Cardiac muscle cell (in vitro differentiated cells and primary cell): ENCODE measurements around the gene ACYP2. TPM values are rescaled to one million over a fixed set of nuclear protein-coding genes. Genes with fewer than 3 reads are reported as not detected.
"Not testable (repeated sequence)": the region's sequence is repeated elsewhere in the genome, so short reads cannot be mapped to it uniquely, and the experiment has no call there.

ENCODE experiments used
- DNase-seq, 2 donors: peaks; one replicate each; pipeline versions ENCODE4 v3.0.0 to v3.0.0-alpha.2; 2010 to 2017; ENCODE audit warnings: low read depth in 1 of 2, low spot score in 1 of 2
- H3K27ac ChIP-seq: fragments of 200-600 bp; sonication (generic); 2 replicates; pipeline ENCODE4 v1.5.1; 2016
- H3K27me3 ChIP-seq: fragments of 200-600 bp; sonication (generic); 2 replicates; pipeline ENCODE4 v1.6.0; 2016; ENCODE audit warnings: control low read depth
- H3K36me3 ChIP-seq: fragments of 200-600 bp; sonication (generic); 2 replicates; pipeline ENCODE4 v1.5.1; 2016; ENCODE audit warnings: control low read depth
- H3K4me1 ChIP-seq: fragments of 200-600 bp; sonication (generic); 2 replicates; pipeline ENCODE4 v1.8.1; 2017; ENCODE audit warnings: low read depth, mild to moderate bottlenecking, mixed run types
- H3K4me3 ChIP-seq: fragments of 200-600 bp; sonication (generic); 2 replicates; pipeline ENCODE4 v1.5.1; 2016; ENCODE audit warnings: mild to moderate bottlenecking
- H3K9me3 ChIP-seq: fragments of 200-600 bp; sonication (generic); 2 replicates; pipeline ENCODE4 v1.5.1; 2017; ENCODE audit warnings: low read depth, mild to moderate bottlenecking, control low read depth
- polyA plus RNA-seq: library from polyadenylated mRNA; unstranded; fragments of >200 nt; fragmentation: Nextera tagmentation; extraction: Ambion mirVana; gene quantifications from 2 replicates; pipeline ENCODE4 v1.2.1, GENCODE V29; 2016
- total RNA-seq: library from RNA; depleted of rRNA; stranded (reverse); fragments of >200 nt; gene quantifications from 2 replicates; pipeline ENCODE4 v1.2.3, GENCODE V29; 2016
- TF ChIP-seq, protein P1 (sequence below): IDR thresholded peaks from 2 replicates; pipeline ENCODE4 v1.5.1; 2012; ENCODE audit warnings: low read depth, mild to moderate bottlenecking, low read length

The ACYP2 gene
- total and polyA plus RNA-seq, 2 experiments from 2014 or later: 12.6 to 46.8 TPM

DNA sequence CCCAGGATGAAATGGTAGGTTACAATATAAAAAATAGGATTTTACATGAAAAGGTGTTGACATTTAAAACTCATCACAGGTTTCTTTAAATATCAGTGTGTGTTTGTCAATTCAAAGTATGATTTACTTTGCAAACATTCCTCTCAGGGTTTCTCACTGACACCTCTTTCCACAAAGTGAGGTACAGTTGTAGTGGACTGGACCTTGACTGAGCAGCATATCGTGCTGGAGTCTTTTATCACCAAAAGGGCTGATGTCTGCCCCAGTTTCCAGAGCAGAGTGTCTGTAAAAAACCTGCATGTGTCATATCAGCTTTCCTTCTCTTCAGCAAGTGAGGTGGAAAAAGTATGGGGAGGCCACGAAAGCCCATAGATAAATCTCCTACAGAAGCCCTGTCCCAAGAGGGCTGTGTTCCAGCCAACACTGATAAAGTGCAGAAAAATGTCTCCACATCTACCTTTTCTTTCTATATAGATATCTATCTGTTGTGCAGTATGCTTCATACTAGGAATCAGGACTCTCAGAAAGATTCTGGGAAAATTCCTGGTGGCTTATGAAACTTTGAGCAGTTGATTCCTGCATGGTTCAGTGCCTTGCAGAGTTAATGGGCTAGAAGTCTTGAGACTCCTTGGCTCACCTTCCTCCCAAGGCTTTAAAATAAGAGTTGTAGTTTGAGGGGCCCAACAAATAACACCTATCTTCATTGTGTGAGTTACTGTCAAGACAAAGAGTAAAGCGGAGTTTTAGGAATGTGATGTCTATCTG, 6.9 kb downstream of the ACYP2 start:
- Histone ChIP-seq H3K27me3 (no peaks in the 10 kb centered on the region), H3K4me1 (peaks cover 9% of the 10 kb centered on the region), H3K4me3 (no peak overlapping the region), H3K27ac (no peak overlapping the region), H3K36me3 (no peaks in the 10 kb centered on the region), H3K9me3 (no peaks in the 10 kb centered on the region)
- DNase-seq: no peak
- TF ChIP-seq, protein P1, sequence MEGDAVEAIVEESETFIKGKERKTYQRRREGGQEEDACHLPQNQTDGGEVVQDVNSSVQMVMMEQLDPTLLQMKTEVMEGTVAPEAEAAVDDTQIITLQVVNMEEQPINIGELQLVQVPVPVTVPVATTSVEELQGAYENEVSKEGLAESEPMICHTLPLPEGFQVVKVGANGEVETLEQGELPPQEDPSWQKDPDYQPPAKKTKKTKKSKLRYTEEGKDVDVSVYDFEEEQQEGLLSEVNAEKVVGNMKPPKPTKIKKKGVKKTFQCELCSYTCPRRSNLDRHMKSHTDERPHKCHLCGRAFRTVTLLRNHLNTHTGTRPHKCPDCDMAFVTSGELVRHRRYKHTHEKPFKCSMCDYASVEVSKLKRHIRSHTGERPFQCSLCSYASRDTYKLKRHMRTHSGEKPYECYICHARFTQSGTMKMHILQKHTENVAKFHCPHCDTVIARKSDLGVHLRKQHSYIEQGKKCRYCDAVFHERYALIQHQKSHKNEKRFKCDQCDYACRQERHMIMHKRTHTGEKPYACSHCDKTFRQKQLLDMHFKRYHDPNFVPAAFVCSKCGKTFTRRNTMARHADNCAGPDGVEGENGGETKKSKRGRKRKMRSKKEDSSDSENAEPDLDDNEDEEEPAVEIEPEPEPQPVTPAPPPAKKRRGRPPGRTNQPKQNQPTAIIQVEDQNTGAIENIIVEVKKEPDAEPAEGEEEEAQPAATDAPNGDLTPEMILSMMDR: no peak

DNA sequence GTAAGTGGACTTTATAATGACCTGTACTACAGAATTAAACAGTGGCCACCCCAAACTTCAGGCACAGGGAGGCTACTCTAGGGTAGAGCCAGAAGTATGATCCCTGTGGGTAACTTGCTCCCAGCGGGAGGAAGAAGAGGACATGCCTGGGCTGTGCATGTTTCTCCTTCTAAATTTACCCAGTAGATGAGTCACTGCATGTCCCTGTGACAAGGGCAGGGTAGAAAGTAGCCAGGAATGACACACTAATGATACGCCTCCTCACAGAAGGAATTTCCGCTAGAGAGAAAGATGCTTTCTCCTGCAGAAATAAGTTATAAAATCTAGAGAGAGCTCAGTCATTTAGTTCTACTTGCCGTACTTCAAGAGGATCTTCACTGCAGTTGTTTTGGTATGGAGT, 7.5 kb downstream of the ACYP2 start:
- H3K4me3 ChIP-seq: no peak overlapping the region
- no peaks in the 10 kb centered on the region for H3K9me3 ChIP-seq
- H3K36me3 ChIP-seq: no peaks in the 10 kb centered on the region
- TF ChIP-seq, protein P1: no peak
- H3K4me1 ChIP-seq: peaks cover 9% of the 10 kb centered on the region
- no peak overlapping the region for H3K27ac ChIP-seq
- DNase-seq: peak in 1 of 2 donors; percentile 54
- H3K27me3 ChIP-seq: no peaks in the 10 kb centered on the region

DNA sequence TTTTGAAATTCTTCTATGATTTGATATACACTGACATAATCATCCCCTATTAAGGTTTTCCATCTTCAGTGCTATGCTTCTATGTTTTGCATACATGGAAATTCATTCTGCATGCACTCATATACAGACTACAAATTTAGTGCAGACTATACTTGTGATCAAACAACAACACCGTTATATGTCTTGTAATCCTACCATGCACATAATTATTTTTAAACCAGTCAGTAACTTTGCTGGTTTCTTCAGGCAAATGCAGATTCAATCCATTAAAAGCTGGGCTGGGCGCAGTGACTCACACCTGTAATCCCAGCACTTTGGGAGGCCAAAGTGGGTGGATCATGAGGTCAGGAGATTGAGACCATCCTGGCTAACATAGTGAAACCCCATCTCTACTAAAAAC, 11.8 kb downstream of the ACYP2 start:
- H3K9me3 ChIP-seq, DNase-seq, H3K4me3 ChIP-seq, H3K36me3 ChIP-seq, H3K27ac ChIP-seq, H3K4me1 ChIP-seq, H3K27me3 ChIP-seq: not testable (repeated sequence)

DNA sequence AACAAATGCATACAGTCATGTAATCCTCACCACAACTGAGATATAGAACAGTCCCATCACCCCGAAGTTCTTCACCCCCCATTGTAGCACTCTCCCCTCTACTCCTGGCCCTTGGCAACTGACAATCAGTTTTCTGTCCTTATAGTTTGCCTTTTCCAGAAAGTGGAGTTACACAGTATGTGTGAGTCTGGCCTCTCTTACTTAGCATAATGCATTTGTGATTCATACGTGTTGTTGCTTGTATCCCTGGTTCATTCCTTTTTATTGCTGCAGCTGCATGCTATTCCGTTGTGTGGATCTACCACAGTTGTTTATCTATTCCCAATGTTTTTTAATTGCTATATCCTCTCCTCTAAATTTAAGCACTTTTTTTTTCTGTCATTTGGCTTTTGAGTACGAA, 17.6 kb downstream of the ACYP2 start:
- H3K9me3 ChIP-seq: no peaks in the 10 kb centered on the region
- H3K27ac ChIP-seq: no peak overlapping the region
- no peaks in the 10 kb centered on the region for H3K36me3 ChIP-seq
- DNase-seq: no peak
- H3K27me3 ChIP-seq: no peaks in the 10 kb centered on the region
- H3K4me1 ChIP-seq: no peaks in the 10 kb centered on the region
- TF ChIP-seq, protein P1: no peak
- H3K4me3 ChIP-seq: no peak overlapping the region

DNA sequence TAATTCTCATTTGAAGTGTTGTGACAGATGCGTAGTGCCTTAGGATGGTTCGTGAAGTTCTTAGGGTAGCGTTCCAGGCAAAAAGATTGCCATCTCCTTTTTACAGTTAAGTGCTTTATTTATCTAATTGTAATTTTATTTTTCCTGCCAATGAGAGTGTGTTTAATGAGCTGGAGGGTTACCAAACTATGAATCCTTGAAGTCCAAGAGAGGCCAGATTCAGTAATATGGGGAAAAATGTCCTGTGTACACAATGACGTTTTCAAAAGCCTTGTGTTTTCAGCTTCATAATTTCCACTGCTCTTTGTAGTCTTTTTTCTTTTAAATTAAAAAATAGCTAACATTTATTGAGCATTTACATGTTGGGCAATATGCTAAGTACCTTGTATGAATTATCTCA, 23.8 kb downstream of the ACYP2 start:
- TF ChIP-seq, protein P1: no peak
- DNase-seq: no peak
- H3K27ac ChIP-seq: no peak overlapping the region
- H3K27me3 ChIP-seq: no peaks in the 10 kb centered on the region
- H3K4me3 ChIP-seq: no peak overlapping the region
- no peaks in the 10 kb centered on the region for H3K9me3 ChIP-seq
- H3K36me3 ChIP-seq: no peaks in the 10 kb centered on the region
- no peaks in the 10 kb centered on the region for H3K4me1 ChIP-seq

- Histone ChIP-seq H3K36me3 (no peaks in the 10 kb centered on the region), H3K27ac (no peak overlapping the region), H3K4me3 (no peak overlapping the region), H3K4me1 (no peaks in the 10 kb centered on the region), H3K27me3 (no peaks in the 10 kb centered on the region), H3K9me3 (no peaks in the 10 kb centered on the region)
- TF ChIP-seq, protein P1: no peak
- DNase-seq: no peak
Measured at GRCh38 chr2:54143780-54144179, 28.4 kb downstream of the ACYP2 start.
